SK-N-SH treated with all-trans-retinoic acid at 6 μM for 48 hours (cell line): ENCODE data around the gene KCNJ1.

Experiments used
- ARNTL ChIP-seq: fragments of 450-650 bp; formaldehyde crosslinking; IDR thresholded peaks from 2 replicates; pipeline ENCODE4 v1.5.0; 2020; ENCODE audit warnings: low read depth, mild to moderate bottlenecking, moderate library complexity, borderline replicate concordance
- SNAI2 ChIP-seq: fragments of 250-450 bp; sonication (Bioruptor Pico); IDR thresholded peaks from 2 replicates; pipeline ENCODE4 v1.5.0; 2020; ENCODE audit warnings: mild to moderate bottlenecking, moderate library complexity
- TOX ChIP-seq: fragments of 250-450 bp; sonication (Bioruptor Pico); IDR thresholded peaks from 2 replicates; pipeline ENCODE4 v1.8.0; 2021; ENCODE audit warnings: mild to moderate bottlenecking, moderate library complexity, borderline replicate concordance
- ZNF8 ChIP-seq: fragments of 450-650 bp; formaldehyde crosslinking; IDR thresholded peaks from 2 replicates; pipeline ENCODE4 v1.5.0; 2020; ENCODE audit warnings: mild to moderate bottlenecking, moderate library complexity
- TF ChIP-seq, protein P1 (sequence below): fragments of 250-450 bp; sonication (Bioruptor Pico); IDR thresholded peaks from 2 replicates; pipeline ENCODE4 v1.5.1; 2021; ENCODE audit warnings: mild to moderate bottlenecking, moderate library complexity

DNA sequence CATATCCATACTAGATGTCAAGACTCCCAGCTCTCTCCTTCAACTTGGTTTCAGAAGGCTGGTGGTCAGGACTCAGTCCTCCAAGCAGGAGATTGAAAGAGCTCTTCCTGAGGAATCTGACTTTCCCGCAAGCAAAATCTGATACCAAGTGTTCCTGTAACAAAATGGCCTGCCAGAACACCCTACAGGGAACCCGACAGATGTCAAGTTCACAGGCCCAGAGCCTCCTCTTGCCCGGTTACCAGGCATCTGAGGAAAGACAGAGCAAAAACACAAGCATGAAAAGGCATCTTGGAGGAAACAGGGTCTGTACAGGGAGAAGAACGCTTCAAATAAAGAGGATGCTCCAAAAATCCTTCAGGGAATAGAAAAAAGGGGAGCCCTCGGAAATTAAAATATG, 15.4 kb upstream of the KCNJ1 start:
- no peak for TF ChIP-seq SNAI2 (CRISPR knock-in tag)
- TF ChIP-seq, protein P1, sequence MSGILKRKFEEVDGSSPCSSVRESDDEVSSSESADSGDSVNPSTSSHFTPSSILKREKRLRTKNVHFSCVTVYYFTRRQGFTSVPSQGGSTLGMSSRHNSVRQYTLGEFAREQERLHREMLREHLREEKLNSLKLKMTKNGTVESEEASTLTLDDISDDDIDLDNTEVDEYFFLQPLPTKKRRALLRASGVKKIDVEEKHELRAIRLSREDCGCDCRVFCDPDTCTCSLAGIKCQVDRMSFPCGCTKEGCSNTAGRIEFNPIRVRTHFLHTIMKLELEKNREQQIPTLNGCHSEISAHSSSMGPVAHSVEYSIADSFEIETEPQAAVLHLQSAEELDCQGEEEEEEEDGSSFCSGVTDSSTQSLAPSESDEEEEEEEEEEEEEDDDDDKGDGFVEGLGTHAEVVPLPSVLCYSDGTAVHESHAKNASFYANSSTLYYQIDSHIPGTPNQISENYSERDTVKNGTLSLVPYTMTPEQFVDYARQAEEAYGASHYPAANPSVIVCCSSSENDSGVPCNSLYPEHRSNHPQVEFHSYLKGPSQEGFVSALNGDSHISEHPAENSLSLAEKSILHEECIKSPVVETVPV (CRISPR knock-in tag) = no peak
- TF ChIP-seq TOX (CRISPR knock-in tag) = no peak
- no peak for TF ChIP-seq ARNTL (CRISPR knock-in tag)
- no peak for TF ChIP-seq ZNF8 (CRISPR knock-in tag)
